Stimulated activated CD8-positive, alpha-beta memory T cell treated with anti-CD3 and anti-CD28 coated beads, Interleukin-7, amount 100 ng/mL, for 1 hour (primary cell): ENCODE measurements around the gene ZNF587.
"Not testable (repeated sequence)": the region's sequence is repeated elsewhere in the genome, so short reads cannot be mapped to it uniquely, and the experiment has no call there.

Source experiments
- DNase-seq, 2 donors: peaks; one replicate each; pipeline ENCODE4 v3.0.0-alpha.2; 2020; ENCODE audit warnings: low read depth in 2 of 2

ZNF587 gene

DNA sequence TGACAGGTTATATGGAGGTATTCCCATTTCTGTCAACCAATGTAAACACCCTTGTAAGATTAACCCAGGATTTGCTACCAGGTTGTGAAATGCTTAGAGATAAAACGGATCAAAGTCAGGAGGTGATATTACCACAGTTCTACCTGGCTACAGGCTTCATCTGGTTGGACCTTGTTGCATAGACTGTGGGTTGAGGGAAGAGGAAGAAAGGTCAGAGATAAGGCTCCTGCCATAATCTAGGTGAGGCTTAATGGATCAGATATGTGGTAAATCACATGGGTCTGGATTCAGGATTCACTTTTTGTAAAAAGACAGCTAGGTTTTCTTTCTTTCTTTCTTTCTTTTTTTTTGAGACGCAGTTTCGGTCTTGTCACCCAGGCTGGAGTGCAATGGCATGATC is 28.2 kb upstream of the ZNF587 start:
- DNase-seq, result not testable (repeated sequence)

DNA sequence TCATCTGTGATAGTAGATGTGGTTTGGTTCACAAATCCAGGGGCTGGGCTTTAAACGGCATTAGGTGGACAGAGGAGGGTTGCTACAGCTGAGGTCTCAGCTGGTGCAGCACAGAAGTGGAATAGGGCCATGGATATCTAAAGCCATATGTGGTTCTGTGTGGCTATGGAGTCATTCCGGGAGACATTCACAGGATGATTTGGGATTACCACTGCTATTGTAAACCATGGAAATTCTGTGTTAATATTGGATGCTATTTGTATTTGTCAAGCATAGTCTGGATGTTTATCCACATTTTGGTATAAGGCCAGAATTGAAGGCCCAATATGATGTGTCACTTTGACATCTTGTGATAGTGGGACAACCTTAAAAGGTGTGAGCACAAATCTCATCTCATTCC is 26.5 kb upstream of the ZNF587 start:
- not testable (repeated sequence) for DNase-seq

DNA sequence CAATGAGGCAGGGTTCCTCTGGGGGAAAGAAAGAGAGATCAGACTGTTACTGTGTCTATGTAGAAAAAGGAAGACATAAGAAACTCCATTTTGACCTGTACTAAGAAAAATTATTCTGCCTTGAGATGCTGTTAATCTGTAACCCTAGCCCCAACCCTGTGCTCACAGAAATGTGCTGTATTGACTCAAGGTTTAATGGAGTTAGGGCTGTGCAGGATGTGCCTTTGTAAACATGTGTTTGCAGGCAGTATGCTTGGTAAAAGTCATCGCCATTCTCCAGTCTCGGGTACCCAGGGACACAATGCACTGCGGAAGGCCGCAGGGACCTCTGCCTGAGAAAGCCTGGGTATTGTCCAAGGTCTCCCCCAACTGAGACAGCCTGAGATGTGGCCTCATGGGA is 26.1 kb upstream of the ZNF587 start:
- not testable (repeated sequence) for DNase-seq

DNA sequence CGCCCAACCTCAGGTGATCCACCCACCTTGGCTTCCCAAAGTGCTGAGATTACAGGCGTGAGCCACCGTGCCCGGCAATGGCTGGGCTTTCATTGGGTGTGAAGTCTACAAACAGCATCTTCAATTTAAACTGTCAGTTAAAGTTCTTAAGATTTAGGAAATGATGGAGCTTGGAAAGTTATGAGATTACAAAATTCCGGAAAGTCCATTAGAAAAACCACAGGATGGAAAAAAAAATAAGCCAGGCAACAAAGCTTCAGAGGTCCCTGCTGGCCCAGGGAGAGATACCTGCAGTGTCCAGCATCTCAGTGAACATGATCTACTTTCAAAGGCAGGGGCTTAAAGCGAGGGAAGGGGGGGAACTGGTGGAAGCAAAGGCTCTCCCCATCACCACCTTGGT is 24.1 kb upstream of the ZNF587 start:
- no peak for DNase-seq

DNA sequence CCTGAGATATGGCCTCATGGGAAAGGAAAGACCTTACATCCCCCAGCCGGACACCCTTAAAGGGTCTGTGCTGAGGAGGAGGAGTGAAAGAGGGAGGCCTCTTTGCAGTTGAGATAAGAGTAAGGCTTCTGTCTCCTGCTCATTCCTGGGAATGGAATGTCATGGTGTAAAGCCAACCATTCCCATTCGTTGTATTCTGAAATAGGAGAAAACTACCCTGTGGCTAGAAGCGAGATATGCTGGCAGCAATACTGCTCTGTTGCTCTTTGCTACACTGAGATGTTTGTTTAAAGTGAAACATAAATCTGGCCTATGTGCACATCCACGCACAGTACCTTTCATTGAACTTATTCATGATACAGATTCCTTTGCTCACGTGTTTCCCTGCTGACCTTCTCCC is 20.3 kb upstream of the ZNF587 start:
- no peak for DNase-seq

DNA sequence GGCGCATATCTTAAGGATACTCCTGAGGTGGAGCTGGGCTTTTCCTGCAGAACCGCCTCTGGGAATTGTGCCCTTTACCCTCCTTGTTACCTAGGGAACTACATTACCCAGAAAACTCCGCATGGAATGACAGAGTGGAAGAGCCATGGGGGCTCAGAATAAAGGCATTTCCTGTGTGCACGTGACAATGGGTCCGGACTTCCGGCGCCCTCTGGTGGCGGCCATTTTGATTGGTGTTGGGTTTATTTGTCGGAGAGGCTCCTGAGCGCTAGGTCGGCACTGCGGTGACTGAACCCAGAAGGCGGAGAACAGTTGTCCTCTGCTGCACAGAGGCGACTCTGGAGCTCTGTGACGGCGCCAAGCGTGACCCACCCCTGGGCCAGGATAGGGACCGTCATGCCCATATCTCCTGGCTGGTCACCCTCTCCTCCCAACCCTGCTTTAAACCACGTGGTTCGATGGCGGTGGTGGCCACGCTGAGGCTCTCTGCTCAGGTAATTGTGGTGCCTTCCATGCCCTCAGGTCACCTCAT is 19.5 kb upstream of the ZNF587 start, which contains the start of gene ZNF587B:
Gene ZNF587B (plus strand): TSS at position 229 of the 532 bp plus-strand sequence. CDS start 230 bp downstream, at position 459.
- DNase-seq, result peak in 1 of 2 donors; percentile 13

DNA sequence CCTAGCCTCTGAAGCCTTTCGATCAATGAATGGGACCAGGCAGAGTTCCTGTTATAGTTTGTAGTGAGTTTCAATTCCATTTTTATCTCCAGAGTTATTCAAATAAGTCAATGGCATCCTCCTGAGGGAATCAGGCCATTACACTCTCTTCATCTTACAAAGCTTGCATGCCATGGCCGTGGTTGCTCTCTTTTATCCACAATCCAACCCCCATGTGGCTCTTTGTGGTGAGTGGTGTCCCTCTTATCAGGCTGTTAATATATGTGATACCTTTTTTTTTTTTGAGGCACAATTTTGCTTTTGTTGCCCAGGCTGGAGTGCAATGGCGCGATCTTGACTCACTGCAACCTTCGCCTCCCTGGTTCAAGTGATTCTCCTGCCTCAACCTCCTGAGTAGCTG is 12.7 kb upstream of the ZNF587 start:
- DNase-seq, result not testable (repeated sequence)

DNA sequence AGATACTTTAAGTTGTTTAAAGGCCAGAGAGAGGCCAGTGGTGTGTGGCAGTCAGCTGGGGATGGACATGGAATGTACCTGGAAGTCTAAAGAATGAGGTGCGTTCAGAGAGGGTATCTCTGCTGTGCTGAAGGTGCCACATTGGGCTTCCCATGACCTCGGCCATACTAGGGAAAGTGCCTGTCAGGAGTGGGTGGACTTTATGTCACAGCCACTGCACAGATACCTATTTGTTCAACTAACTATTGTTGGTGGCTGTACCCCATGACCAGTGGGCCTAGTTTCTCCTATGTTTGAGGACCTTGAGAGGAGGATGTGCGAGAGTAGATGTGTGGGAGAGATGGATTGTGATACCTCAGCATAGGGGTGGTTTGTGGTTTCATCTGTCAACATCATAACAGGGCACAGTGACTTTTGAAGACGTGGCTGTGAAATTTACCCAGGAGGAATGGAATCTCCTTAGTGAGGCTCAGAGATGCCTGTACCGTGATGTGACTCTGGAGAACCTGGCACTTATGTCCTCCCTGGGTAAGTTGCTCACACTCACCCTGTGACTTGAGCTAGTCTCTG is 11.0 kb upstream of the ZNF587 start:
- not testable (repeated sequence) for DNase-seq

DNA sequence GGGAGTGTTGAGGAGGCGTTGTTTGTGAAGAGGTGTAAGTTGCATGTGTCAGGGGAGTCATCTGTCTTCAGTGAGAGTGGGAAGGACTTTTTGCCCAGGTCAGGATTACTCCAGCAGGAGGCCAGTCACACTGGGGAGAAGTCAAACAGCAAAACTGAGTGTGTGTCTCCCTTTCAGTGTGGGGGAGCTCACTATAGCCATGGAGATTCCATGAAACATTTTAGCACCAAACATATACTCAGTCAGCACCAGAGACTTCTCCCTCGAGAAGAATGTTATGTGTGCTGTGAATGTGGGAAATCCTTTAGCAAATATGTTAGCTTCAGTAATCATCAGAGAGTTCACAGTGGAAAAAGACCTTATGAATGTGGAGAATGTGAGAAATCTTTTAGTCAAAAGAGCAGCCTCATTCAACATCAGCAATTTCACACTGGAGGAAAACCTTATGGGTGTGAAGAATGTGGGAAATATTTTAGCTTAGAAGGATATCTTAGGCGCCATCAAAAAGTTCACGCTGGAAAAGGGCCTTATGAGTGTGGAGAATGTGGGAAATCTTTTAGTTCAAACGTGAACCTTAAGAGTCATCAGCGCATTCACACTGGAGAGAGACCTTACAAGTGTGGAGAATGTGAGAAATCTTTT is 8.4 kb upstream of the ZNF587 start:
- DNase-seq, result no peak

DNA sequence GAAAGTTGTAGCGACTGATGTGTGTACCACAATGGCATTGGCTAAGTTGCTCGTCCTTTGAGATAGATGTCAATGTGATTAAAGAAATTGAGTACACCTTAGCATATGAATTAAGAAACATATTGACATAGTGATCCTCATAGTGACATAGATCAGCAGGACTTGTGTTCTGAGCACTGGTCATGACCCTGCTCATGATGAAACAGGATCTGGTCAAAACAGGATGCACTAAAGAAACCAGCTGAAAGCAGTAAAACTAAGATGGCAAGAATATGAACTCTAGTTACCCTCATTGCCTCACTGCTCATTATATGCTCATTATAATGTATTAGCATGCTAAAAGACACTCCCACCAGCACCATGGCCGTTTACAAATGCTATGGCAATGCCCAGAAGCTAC is 2.5 kb upstream of the ZNF587 start:
- not testable (repeated sequence) for DNase-seq

DNA sequence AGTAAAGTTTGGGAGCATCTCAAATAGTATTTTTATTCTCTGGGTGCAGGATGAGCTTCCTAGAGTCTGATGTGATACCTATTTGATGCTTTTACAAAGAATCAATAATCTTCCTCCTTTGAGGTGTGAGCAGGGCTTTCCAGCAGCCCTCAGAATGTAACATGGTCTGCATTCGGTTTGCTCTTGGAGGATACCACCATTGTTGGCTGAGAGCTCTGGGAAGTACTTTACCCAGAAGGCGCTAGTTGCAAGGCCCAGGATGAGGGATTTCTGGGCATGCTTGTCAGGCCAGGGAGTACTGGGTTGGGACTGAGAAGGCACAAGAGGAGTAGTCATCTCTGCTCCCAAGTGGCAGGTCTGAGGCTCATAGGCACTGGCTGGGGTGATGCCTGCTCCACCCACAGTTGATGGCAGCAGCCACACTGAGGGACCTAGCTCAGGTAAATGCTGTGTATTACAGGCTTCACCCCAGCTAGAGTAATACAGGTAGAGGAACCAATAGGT is 445 bp upstream of the ZNF587 start:
- not testable (repeated sequence) for DNase-seq

DNA sequence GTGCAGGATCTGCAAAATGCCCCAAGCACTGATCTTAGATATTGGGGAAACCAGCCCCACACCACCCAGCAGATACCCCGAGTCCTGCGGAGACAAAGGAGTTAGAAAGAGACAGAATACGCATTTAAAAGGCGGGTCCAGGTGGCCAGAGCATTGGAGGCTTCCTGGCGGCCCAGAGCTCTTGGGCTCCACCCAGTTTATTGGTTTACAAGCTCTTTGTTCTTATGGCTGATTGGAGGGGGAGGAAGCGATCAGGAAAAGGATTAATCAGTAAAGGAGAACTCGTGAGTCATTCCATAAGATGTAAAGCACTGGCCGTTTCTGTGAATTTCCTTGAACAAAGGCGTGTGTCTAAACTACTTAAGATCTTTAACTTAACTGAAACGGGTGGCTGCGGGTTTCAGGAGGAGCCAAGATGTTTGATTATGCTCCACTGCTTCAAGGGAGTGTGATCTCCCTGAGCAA is 926 bp downstream of the ZNF587 start:
- no peak for DNase-seq

DNA sequence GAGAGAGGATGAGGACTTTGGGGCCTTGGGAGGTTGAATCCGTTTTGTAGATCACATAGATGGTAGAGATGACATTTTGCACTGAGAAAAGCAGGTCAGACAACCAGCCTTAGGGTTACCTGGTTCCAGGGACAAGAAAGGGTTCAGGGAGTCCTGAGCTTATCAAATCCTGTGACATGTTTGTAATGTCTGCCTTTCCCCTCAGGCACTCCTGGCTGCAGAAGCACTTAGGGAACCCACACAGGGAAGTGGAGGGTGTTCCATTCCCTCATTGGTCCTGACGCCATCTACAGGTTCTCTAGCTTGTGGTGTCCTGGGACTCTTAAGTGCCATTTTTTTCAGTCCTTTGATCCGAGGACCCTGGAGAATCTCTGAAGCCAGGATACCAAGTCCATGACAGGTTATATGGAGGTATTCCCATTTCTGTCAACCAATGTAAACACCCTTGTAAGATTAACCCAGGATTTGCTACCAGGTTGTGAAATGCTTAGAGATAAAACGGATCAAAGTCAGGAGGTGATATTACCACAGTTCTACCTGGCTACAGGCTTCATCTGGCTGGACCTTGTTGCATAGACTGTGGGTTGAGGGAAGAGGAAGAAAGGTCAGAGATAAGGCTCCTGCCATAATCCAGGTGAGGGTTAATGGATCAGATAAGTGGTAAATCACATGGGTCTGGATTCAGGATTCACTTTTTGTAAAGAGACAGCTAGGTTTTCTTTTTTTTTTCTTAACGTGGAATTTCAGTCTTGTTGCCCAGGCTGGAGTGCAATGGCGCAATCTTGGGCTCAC is 2.3 kb downstream of the ZNF587 start:
- not testable (repeated sequence) for DNase-seq

DNA sequence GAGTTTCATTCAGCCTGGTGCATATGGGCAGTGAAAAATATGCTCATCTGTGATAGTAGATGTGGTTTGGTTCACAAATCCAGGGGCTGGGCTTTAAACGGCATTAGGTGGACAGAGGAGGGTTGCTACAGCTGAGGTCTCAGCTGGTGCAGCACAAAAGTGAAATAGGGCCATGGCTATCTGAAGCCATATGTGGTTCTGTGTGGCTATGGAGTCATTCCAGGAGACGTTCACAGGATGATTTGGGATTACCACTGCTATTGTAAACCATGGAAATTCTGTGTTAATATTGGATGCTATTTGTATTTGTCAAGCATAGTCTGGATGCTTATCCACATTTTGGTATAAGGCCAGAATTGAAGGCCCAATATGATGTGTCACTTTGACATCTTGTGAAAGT is 4.5 kb downstream of the ZNF587 start:
- not testable (repeated sequence) for DNase-seq

DNA sequence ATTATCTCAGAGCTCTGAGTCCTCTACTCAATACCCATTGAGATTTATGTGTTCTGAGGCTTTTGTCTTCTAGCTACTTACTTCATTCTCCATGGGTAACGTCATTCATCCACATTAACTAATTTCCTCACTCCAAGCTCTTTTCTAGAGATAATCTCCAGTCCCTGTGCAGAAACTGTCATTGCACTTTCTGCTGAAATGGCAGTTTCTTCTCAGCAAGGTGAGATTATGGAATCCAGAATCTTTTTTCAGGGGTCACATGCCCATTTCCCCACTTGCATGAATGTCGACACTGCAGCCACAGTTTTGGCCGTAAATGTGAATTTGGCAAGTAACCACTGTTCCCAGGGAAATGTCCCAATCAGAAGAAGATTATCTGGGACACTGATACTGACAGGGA is 12.7 kb downstream of the ZNF587 start:
- not testable (repeated sequence) for DNase-seq

DNA sequence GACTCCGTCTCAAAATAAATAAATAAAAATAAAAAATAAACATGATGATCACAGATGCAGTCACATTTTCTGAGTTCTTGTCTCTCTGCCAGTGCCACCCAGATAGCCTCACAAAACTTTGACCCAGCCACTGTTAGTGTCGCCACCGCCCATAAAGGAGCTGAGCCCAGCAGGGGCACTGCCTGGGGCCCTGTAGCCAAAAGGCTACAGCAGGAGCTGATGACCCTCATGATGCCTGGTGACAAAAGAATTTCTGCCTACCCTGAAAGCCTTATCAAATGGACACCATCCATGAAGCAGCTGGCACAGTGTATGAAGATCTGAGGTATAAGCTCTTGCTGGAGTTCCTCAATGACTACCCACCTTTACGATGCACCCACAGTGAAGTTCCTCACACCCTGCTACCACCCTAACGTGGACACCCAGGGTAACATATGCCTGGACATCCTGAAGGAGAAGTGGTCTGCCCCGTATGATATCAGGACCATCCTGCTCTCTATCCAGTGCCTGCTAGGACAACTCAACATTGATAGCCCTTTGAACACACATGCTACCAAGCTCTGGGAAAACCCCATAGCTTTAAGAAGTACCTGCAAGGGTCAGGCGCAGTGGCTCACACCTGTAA is 18.3 kb downstream of the ZNF587 start:
- DNase-seq, result no peak

DNA sequence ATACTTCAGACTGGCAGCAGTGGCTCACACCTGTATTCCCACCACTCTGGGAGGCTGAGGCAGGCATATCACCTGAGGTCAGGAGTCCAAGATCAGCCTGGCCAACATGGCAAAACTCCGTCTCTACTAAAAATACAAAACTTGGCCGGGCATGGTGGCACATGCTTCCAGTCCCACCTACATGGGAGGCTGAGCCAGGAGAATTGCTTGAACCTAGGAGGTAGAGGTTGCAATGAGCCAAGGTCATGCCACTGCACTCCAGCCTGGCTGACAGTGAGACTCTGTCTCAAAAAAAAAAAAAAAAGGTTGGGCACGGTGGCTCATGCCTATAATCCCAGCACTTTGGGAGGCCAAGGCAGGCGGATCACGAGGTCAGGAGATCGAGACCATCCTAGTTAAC is 20.0 kb downstream of the ZNF587 start:
- DNase-seq, result not testable (repeated sequence)

DNA sequence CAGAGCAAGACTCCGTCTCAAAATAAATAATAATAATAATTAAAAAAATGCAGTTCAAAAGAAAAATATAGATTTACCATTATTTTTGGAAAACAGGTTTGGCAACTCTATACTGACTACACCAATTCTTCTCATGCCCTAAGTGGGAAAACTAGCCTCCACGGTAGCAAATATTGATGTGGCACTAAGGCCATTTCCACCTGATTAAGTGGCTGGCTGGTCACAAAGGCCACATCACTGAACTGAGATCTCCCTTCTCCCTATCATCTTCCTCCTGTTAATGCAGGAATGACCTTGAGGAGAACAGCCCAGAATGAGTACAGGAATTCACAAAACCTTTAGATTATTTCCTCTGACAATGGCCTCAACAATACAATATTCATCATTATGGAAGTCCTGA is 20.6 kb downstream of the ZNF587 start:
- no peak for DNase-seq

DNA sequence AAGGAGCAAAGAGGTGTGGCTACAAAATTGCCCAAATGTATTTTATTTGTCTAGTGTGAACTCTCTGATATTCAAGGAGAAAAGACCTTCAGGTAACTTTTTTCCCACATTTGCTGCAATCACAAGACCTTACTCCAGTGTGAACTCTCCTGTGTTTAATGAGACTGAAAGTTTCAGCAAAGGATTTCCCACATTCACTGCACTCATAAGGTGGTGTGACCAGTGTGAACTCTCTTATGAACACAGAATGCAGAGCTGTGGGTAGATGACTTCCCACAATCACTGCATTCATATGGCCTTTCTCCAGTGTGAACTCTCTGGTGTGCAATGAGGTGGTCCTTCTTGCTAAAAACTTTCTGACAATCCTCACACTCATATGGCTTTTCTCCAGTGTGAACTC is 22.8 kb downstream of the ZNF587 start:
- no peak for DNase-seq

DNA sequence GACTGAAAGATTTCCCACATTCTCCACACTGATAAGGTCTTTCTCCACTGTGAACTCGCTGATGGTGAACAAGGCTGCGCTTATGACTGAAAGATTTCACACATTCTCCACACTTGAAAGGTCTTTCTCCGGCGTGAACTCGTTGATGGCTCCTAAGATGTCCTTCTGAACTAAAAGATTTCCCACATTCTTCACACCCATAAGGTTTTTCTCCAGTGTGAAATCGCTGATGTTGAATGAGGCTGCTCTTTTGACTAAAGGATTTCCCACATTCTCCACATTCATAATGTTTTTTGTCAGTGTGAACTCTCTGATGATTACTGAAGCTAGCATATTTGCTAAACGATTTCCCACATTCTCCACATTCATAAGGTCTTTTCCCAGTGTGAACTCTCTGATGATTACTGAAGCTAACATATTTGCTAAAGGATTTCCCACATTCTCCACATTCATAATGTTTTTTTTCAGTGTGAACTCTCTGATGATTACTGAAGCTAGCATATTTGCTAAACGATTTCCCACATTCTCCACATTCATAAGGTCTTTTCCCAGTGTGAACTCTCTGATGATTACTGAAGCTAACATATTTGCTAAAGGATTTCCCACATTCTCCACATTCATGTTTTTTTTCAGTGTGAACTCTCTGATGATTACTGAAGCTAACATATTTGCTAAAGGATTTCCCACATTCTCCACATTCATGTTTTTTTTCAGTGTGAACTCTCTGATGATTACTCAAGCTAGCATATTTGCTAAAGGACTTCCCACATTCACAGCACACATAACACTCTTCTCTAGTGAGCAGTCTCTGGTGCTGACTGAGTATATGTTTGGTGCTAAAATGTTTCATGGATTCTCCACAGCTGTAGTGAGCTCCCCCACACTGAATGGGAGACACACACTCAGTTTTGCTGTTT is 24.5 kb downstream of the ZNF587 start:
- not testable (repeated sequence) for DNase-seq

DNA sequence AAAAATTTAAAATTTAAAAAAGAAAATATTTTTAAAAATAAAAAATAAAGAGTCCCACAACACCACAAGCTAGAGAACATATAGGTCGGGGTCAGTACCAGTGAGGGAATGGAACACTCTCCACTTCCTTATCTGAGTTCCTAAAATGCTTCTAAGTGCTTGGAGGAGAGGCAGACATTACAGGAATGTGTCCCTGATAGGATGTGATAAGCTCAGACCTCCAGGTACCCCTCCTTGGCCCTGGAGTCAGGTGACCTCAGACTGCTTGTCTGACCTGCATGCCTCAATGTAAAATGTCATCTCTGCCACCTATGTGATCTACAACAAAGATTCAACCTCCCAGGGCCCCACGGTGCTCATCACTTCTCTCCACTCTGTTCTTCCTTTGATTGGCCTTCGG is 36.4 kb downstream of the ZNF587 start:
- DNase-seq, result no peak
